HCT116 (cell line): Measurements from ENCODE around the gene CACNA2D3. TPM values are rescaled to one million over a fixed set of nuclear protein-coding genes. Genes with fewer than 3 reads are reported as not detected.

Source experiments
- ATAC-seq: fragments of 200-7000 bp; cut with Tn5 transposase; 2 replicates; pipeline ENCODE4 v1.9.1; 2020; ENCODE audit warnings: mild to moderate bottlenecking, moderate library complexity
- BruUV-seq: library from RNA; stranded (reverse); fragments of 400-500 nt; replicated peaks from 2 replicates; lab custom pipeline; 2021; lab: Mats Ljungman, UMichigan
- CTCF ChIA-PET: fragments of 300-600 bp; sonication (Branson Sonifier 250); formaldehyde crosslinking; loops from one replicate; lab custom pipeline; 2021; ENCODE audit warnings: antibody characterized with exemption; lab: Charles Lee
- POLR2A ChIA-PET: fragments of 300-600, 350-600 bp; sonication (Branson Sonifier 250); formaldehyde crosslinking; loops from one replicate; lab custom pipeline; 2021; ENCODE audit warnings: antibody characterized with exemption; lab: Charles Lee
- RAD21 ChIA-PET, 2 experiments: fragments of 300-600 bp; sonication (Branson Sonifier 250); formaldehyde crosslinking; loops; one replicate each; lab custom pipeline; 2023; ENCODE audit warnings: low total read pairs in 2 of 2; ENCODE audit not compliant: uncharacterized antibody in 2 of 2, unreplicated experiment in 2 of 2, low non-redundant PET in 1 of 2; lab: Charles Lee
- DNase-seq: peaks from one replicate; pipeline ENCODE4 v3.0.0-alpha.2; 2010; ENCODE audit warnings: low read depth, low spot score
- H2AFZ ChIP-seq: fragments of 200-600 bp; shearing (Covaris generic), sonication (generic); 2 replicates; pipeline ENCODE4 v1.6.1; 2017; ENCODE audit warnings: low read depth, mixed run types, mixed read lengths, antibody characterized with exemption, low read length; ENCODE audit not compliant: poor library complexity, severe bottlenecking
- H3K27ac ChIP-seq: 2 replicates; pipeline ENCODE4 v1.5.1; 2012; ENCODE audit warnings: low read depth, low read length
- H3K27me3 ChIP-seq: fragments of 200-600 bp; sonication (generic); 2 replicates; pipeline ENCODE4 v1.6.1; 2016; ENCODE audit warnings: mixed run types, low read length, mixed read lengths; ENCODE audit not compliant: insufficient read depth
- H3K36me3 ChIP-seq, 2 experiments: fragments of 200-500 bp in 1 of 2; fragments of 200-600 bp in 1 of 2; sonication (Bioruptor generic) in 1 of 2; sonication (generic) in 1 of 2; 2 replicates each; pipeline versions ENCODE4 v1.5.1 to v1.6.1; 2014 to 2016; ENCODE audit warnings: low read length in 2 of 2, inconsistent platforms in 1 of 2, mixed read lengths in 1 of 2, mixed run types in 1 of 2; ENCODE audit not compliant: insufficient read depth in 2 of 2, control insufficient read depth in 1 of 2
- H3K4me1 ChIP-seq, 2 experiments: fragments of 200-600 bp in 1 of 2; sonication (generic) in 1 of 2; 2 replicates each; pipeline versions ENCODE4 v1.5.1 to v1.6.1; 2012 to 2017; ENCODE audit warnings: low read length in 2 of 2, inconsistent platforms in 1 of 2, mild to moderate bottlenecking in 1 of 2, mixed read lengths in 1 of 2, mixed run types in 1 of 2, moderate library complexity in 1 of 2; ENCODE audit not compliant: insufficient read depth in 2 of 2, control insufficient read depth in 1 of 2
- H3K4me2 ChIP-seq: fragments of 200-600 bp; sonication (generic); 2 replicates; pipeline ENCODE4 v1.6.1; 2017; ENCODE audit warnings: mixed run types, low read length, mixed read lengths
- H3K4me3 ChIP-seq, 2 experiments: fragments of 200-600 bp in 1 of 2; sonication (generic) in 1 of 2; replicated peaks in 1 of 2; 2 replicates each; pipeline ENCODE4 v1.5.1; 2011 to 2016; ENCODE audit warnings: low read length in 2 of 2, control low read depth in 1 of 2, low read depth in 1 of 2, mild to moderate bottlenecking in 1 of 2, mixed read lengths in 1 of 2, mixed run types in 1 of 2
- H3K79me2 ChIP-seq: fragments of 200-600 bp; sonication (generic); 2 replicates; pipeline ENCODE4 v1.6.1; 2017; ENCODE audit warnings: mild to moderate bottlenecking, mixed run types, low read length, moderate library complexity, mixed read lengths; ENCODE audit not compliant: insufficient read depth
- H3K9ac ChIP-seq: fragments of 200-600 bp; sonication (generic); 2 replicates; pipeline ENCODE4 v1.6.1; 2016; ENCODE audit warnings: low read length, mixed read lengths
- H3K9me2 ChIP-seq: fragments of 200-600 bp; sonication (generic), shearing (Covaris generic); 2 replicates; pipeline ENCODE4 v1.6.1; 2017; ENCODE audit warnings: mixed run types, mild to moderate bottlenecking, moderate library complexity; ENCODE audit not compliant: insufficient read depth
- H3K9me3 ChIP-seq, 2 experiments: fragments of 200-500 bp in 1 of 2; fragments of 200-600 bp in 1 of 2; sonication (Bioruptor generic) in 1 of 2; sonication (generic) in 1 of 2; 2 replicates each; pipeline ENCODE4 v1.6.1; 2014 to 2017; ENCODE audit warnings: low read length in 2 of 2, mixed read lengths in 2 of 2, inconsistent platforms in 1 of 2, low read depth in 1 of 2, mild to moderate bottlenecking in 1 of 2, mixed run types in 1 of 2, moderate library complexity in 1 of 2; ENCODE audit not compliant: control insufficient read depth in 1 of 2, insufficient read depth in 1 of 2
- H4K20me1 ChIP-seq: fragments of 200-600 bp; sonication (generic), shearing (Covaris generic); 2 replicates; pipeline ENCODE4 v1.6.1; 2017; ENCODE audit warnings: mixed run types, mild to moderate bottlenecking, moderate library complexity; ENCODE audit not compliant: insufficient read depth
- ATF3 ChIP-seq: IDR thresholded peaks from 2 replicates; pipeline ENCODE4 v1.6.1; 2012
- ELF1 ChIP-seq: IDR thresholded peaks from 2 replicates; pipeline ENCODE4 v1.6.1; 2012; ENCODE audit warnings: low read depth, borderline replicate concordance
- JUND ChIP-seq: IDR thresholded peaks from 2 replicates; pipeline ENCODE4 v1.6.1; 2012
- MAX ChIP-seq: IDR thresholded peaks from 2 replicates; pipeline ENCODE4 v1.6.1; 2012
- POLR2AphosphoS5 ChIP-seq: IDR thresholded peaks from 2 replicates; pipeline ENCODE4 v1.6.1; 2011; ENCODE audit warnings: mild to moderate bottlenecking, low read depth, low read length, moderate library complexity
- SP1 ChIP-seq: IDR thresholded peaks from 2 replicates; pipeline ENCODE4 v1.6.1; 2012; ENCODE audit warnings: low read depth
- SRF ChIP-seq: IDR thresholded peaks from 2 replicates; pipeline ENCODE4 v1.6.1; 2012; ENCODE audit warnings: low read depth
- YY1 ChIP-seq: IDR thresholded peaks from 2 replicates; pipeline ENCODE4 v1.6.1; 2011; ENCODE audit warnings: low read length, low read depth, moderate library complexity, mild to moderate bottlenecking; ENCODE audit not compliant: insufficient replicate concordance; ENCODE audit errors: extremely low read depth
- intact Hi-C: fragments of 100-400 bp; cut with micrococcal nuclease; formaldehyde crosslinking; loops from 2 replicates; pipeline ENCODE4 v1.10.0; 2022
- total RNA-seq: library from RNA; stranded (reverse); gene quantifications from one replicate; pipeline ENCODE4 v1.2.1, GENCODE V29; 2021; ENCODE audit not compliant: unreplicated experiment

CACNA2D3 gene
- total RNA-seq, 1 experiment from 2014 or later, result 0.20 TPM

- H2AFZ ChIP-seq, result no peak overlapping the region
- H3K27me3 ChIP-seq, result no peaks in the 10 kb centered on the region
- no peak for DNase-seq
- no peaks in the 10 kb centered on the region for H3K4me1 ChIP-seq
- RAD21 ChIA-PET, result no interaction called here
- intact Hi-C loops, result no loop called here
- no peak overlapping the region for H3K4me3 ChIP-seq
- TF ChIP-seq ATF3 (no peak), JUND (no peak)
- TF ChIP-seq, all 23 proteins: peak for 0
- no peaks in the 10 kb centered on the region for H3K36me3 ChIP-seq
- POLR2A ChIA-PET, result no interaction called here
- no peak overlapping the region for H3K4me2 ChIP-seq
- no peak overlapping the region for H3K27ac ChIP-seq
- CTCF ChIA-PET, result no interaction called here
- H3K9me3 ChIP-seq, result peaks cover 0 to 2% of the 10 kb centered on the region in 2 experiments; a peak in 1 of 4 replicates
- no peak overlapping the region for H3K9ac ChIP-seq
- ATAC-seq, result no peak
- H4K20me1 ChIP-seq, result no peaks in the 10 kb centered on the region
- H3K9me2 ChIP-seq, result no peaks in the 10 kb centered on the region
- BruUV-seq, result no TSS peak
- no peaks in the 10 kb centered on the region for H3K79me2 ChIP-seq
Observed at GRCh38 chr3:54510506-54510905, 388.2 kb downstream of the CACNA2D3 start.

GRCh38 chr3:54511766-54512365 lies 389.5 kb downstream of the CACNA2D3 start:
- no peak for ATAC-seq
- BruUV-seq, result no TSS peak
- H3K27me3 ChIP-seq, result no peaks in the 10 kb centered on the region
- intact Hi-C loops, result no loop called here
- ChIA-PET RAD21 (no interaction called here), CTCF (no interaction called here)
- no peak overlapping the region for H2AFZ ChIP-seq
- H3K9ac ChIP-seq, result no peak overlapping the region
- H4K20me1 ChIP-seq, result no peaks in the 10 kb centered on the region
- TF ChIP-seq POLR2AphosphoS5 (no peak), MAX (no peak), YY1 (no peak), SRF (no peak), ELF1 (no peak), ATF3 (no peak), SP1 (no peak)
- TF ChIP-seq, all 23 proteins: peak for 0
- H3K79me2 ChIP-seq, result no peaks in the 10 kb centered on the region
- no peaks in the 10 kb centered on the region for H3K4me1 ChIP-seq
- no peak overlapping the region for H3K4me3 ChIP-seq
- no peak for DNase-seq
- no peaks in the 10 kb centered on the region for H3K9me2 ChIP-seq
- H3K4me2 ChIP-seq, result no peak overlapping the region
- H3K9me3 ChIP-seq, result peaks cover 0 to 2% of the 10 kb centered on the region in 2 experiments; a peak in 1 of 4 replicates
- POLR2A ChIA-PET, result no interaction called here
- no peak overlapping the region for H3K27ac ChIP-seq
- H3K36me3 ChIP-seq, result no peaks in the 10 kb centered on the region
